PC-9 (cell line): ENCODE data around the gene GJB1. TPM values are rescaled to one million over a fixed set of nuclear protein-coding genes. Genes with fewer than 3 reads are reported as not detected.

Experiments used
- BruUV-seq: library from RNA; stranded (reverse); fragments of 400-500 nt; replicated peaks from 2 replicates; lab custom pipeline; 2021; lab: Mats Ljungman, UMichigan
- CTCF ChIA-PET: fragments of 300-600 bp; sonication (Branson Sonifier 250); formaldehyde crosslinking; loops from one replicate; lab custom pipeline; 2022; ENCODE audit warnings: antibody characterized with exemption; lab: Charles Lee
- POLR2A ChIA-PET: fragments of 300-600 bp; sonication (Branson Sonifier 250); formaldehyde crosslinking; loops from one replicate; lab custom pipeline; 2022; ENCODE audit warnings: antibody characterized with exemption; ENCODE audit not compliant: unreplicated experiment; lab: Charles Lee
- DNase-seq, 2 experiments: peaks; one replicate each; pipeline versions ENCODE4 v3.0.0 to v3.0.0-alpha.2; 2015 to 2022; ENCODE audit warnings: mixed read lengths in 1 of 2
- H2AFZ ChIP-seq: fragments of 200-600 bp; sonication (generic); 2 replicates; pipeline ENCODE4 v1.8.1; 2017; ENCODE audit warnings: antibody characterized with exemption
- H3F3A ChIP-seq: fragments of 200-600 bp; sonication (generic); 2 replicates; pipeline ENCODE4 v1.8.1; 2017; ENCODE audit warnings: antibody characterized with exemption, mild to moderate bottlenecking, low read depth; ENCODE audit not compliant: insufficient read depth
- H3K27ac ChIP-seq: fragments of 200-600 bp; sonication (generic); 2 replicates; pipeline ENCODE4 v1.6.1; 2016; ENCODE audit warnings: mixed run types
- H3K27me3 ChIP-seq: fragments of 200-600 bp; sonication (generic); 2 replicates; pipeline ENCODE4 v1.6.1; 2016; ENCODE audit warnings: low read depth, mixed run types; ENCODE audit not compliant: insufficient read depth
- H3K36me3 ChIP-seq: fragments of 200-600 bp; sonication (generic); 2 replicates; pipeline ENCODE4 v1.6.1; 2016; ENCODE audit warnings: low read depth, mixed run types
- H3K4me1 ChIP-seq: fragments of 200-600 bp; sonication (generic); replicated peaks from 2 replicates; pipeline ENCODE4 v1.6.1; 2016; ENCODE audit warnings: mixed run types; ENCODE audit not compliant: insufficient read depth
- H3K4me2 ChIP-seq: fragments of 200-600 bp; sonication (generic); 2 replicates; pipeline ENCODE4 v1.6.1; 2017; ENCODE audit warnings: mixed run types
- H3K4me3 ChIP-seq: fragments of 200-600 bp; sonication (generic); 2 replicates; pipeline ENCODE4 v1.6.1; 2016; ENCODE audit warnings: mixed run types
- H3K79me2 ChIP-seq: fragments of 200-600 bp; sonication (generic); 2 replicates; pipeline ENCODE4 v1.6.1; 2017; ENCODE audit warnings: low read depth, mixed run types
- H3K9me2 ChIP-seq: fragments of 200-600 bp; sonication (generic); 2 replicates; pipeline ENCODE4 v1.8.1; 2017; ENCODE audit warnings: mild to moderate bottlenecking; ENCODE audit not compliant: insufficient read depth
- H3K9me3 ChIP-seq: fragments of 200-600 bp; sonication (generic); 2 replicates; pipeline ENCODE4 v1.8.1; 2016; ENCODE audit warnings: low read depth; ENCODE audit not compliant: insufficient read depth
- H4K20me1 ChIP-seq: fragments of 200-600 bp; sonication (generic); 2 replicates; pipeline ENCODE4 v1.8.1; 2017; ENCODE audit not compliant: insufficient read depth
- EZH2 ChIP-seq: fragments of 200-600 bp; sonication (generic); IDR thresholded peaks from 2 replicates; pipeline ENCODE4 v1.8.0; 2017; ENCODE audit warnings: antibody characterized with exemption, low read depth
- intact Hi-C: fragments of 100-400 bp; cut with micrococcal nuclease; formaldehyde crosslinking; loops from one replicate; pipeline ENCODE4 v1.10.0; 2022; ENCODE audit not compliant: unreplicated experiment
- total RNA-seq: library from RNA; stranded (reverse); gene quantifications from 2 replicates; pipeline ENCODE4 v1.2.3, GENCODE V29; 2021
- TF ChIP-seq, protein P1 (sequence below): fragments of 200-600 bp; sonication (generic); conservative IDR thresholded peaks from 2 replicates; pipeline ENCODE4 v1.6.1; 2017; ENCODE audit warnings: mixed run types, antibody characterized with exemption, mild to moderate bottlenecking, moderate library complexity

The GJB1 gene
- total RNA-seq, 1 experiment from 2014 or later, result not detected

DNA sequence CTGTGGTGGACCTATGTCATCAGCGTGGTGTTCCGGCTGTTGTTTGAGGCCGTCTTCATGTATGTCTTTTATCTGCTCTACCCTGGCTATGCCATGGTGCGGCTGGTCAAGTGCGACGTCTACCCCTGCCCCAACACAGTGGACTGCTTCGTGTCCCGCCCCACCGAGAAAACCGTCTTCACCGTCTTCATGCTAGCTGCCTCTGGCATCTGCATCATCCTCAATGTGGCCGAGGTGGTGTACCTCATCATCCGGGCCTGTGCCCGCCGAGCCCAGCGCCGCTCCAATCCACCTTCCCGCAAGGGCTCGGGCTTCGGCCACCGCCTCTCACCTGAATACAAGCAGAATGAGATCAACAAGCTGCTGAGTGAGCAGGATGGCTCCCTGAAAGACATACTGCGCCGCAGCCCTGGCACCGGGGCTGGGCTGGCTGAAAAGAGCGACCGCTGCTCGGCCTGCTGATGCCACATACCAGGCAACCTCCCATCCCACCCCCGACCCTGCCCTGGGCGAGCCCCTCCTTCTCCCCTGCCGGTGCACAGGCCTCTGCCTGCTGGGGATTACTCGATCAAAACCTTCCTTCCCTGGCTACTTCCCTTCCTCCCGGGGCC lies 1.2 kb downstream of the GJB1 start:
- Histone ChIP-seq H3K9me2 (no peaks in the 10 kb centered on the region), H4K20me1 (no peaks in the 10 kb centered on the region), H3K36me3 (no peaks in the 10 kb centered on the region), H3K79me2 (no peaks in the 10 kb centered on the region), H3K4me2 (no peak overlapping the region), H3K9me3 (no peaks in the 10 kb centered on the region), H3K27ac (no peak overlapping the region), H3K4me1 (no peaks in the 10 kb centered on the region), H3K4me3 (no peak overlapping the region), H3F3A (no peaks in the 10 kb centered on the region), H3K27me3 (no peaks in the 10 kb centered on the region), H2AFZ (no peak overlapping the region)
- no peak for DNase-seq
- TF ChIP-seq, protein P1, sequence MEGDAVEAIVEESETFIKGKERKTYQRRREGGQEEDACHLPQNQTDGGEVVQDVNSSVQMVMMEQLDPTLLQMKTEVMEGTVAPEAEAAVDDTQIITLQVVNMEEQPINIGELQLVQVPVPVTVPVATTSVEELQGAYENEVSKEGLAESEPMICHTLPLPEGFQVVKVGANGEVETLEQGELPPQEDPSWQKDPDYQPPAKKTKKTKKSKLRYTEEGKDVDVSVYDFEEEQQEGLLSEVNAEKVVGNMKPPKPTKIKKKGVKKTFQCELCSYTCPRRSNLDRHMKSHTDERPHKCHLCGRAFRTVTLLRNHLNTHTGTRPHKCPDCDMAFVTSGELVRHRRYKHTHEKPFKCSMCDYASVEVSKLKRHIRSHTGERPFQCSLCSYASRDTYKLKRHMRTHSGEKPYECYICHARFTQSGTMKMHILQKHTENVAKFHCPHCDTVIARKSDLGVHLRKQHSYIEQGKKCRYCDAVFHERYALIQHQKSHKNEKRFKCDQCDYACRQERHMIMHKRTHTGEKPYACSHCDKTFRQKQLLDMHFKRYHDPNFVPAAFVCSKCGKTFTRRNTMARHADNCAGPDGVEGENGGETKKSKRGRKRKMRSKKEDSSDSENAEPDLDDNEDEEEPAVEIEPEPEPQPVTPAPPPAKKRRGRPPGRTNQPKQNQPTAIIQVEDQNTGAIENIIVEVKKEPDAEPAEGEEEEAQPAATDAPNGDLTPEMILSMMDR, result no peak
- TF ChIP-seq EZH2, result no peak
- no TSS peak for BruUV-seq
- CTCF ChIA-PET, result no interaction called here
- intact Hi-C loops, result no loop called here
- POLR2A ChIA-PET, result no interaction called here

DNA sequence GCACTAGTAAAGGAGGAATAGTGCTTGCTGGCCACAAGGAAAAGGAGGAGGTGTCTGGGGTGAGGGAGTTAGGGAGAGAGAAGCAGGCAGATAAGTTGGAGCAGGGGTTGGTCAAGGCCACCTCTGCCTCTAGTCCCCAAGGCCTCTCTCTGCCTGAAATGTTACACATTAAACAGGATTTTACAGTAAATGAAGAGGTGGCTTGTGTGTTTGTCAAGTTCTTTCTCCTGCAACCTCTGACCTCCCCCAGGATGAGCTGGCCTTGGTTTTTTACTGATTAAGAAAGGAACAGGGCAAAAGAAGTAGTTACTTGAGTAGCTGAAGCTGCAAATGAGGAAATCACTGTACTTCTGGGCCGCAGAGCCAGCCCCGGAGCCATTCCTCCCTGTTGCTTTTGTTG lies 2.0 kb downstream of the GJB1 start:
- Histone ChIP-seq H3K4me3 (no peak overlapping the region), H2AFZ (no peak overlapping the region), H3K36me3 (no peaks in the 10 kb centered on the region), H3K9me3 (no peaks in the 10 kb centered on the region), H3K79me2 (no peaks in the 10 kb centered on the region), H4K20me1 (no peaks in the 10 kb centered on the region), H3F3A (no peaks in the 10 kb centered on the region), H3K9me2 (no peaks in the 10 kb centered on the region), H3K27me3 (no peaks in the 10 kb centered on the region), H3K4me2 (no peak overlapping the region), H3K27ac (no peak overlapping the region), H3K4me1 (no peaks in the 10 kb centered on the region)
- ChIA-PET POLR2A (no interaction called here), CTCF (no interaction called here)
- DNase-seq, result no peak
- intact Hi-C loops, result no loop called here
- no TSS peak for BruUV-seq
- TF ChIP-seq, protein P1, result no peak
- no peak for TF ChIP-seq EZH2

DNA sequence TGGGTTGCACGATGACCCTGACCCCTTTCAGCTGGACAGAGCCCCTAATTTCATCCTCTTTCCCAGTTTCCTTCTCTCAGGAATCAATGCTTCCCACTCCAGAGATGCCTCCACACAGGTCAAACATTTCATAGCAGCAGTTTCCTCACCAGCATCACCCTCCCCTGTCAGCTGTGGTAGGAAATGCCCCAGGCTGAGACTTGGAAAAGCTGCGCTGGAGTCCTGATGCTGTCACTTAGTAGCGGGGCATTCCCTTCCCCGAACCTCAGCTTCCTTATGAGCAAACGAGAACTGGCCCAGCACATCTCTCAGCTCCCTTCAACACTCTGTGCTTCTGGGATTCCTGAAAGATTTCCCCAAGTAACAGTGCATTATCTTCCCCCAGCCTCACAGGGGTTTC lies 2.7 kb downstream of the GJB1 start:
- no TSS peak for BruUV-seq
- ChIA-PET POLR2A (no interaction called here), CTCF (interaction anchor here (0.7 kb wide), 1 partner anchor 35 kb away, joined by 4 read pairs; no protein-coding TSS in a partner anchor)
- Histone ChIP-seq H3K9me2 (no peaks in the 10 kb centered on the region), H3K27ac (no peak overlapping the region), H3K4me2 (no peak overlapping the region), H3K9me3 (no peaks in the 10 kb centered on the region), H2AFZ (no peak overlapping the region), H3K79me2 (no peaks in the 10 kb centered on the region), H3K36me3 (no peaks in the 10 kb centered on the region), H3K4me1 (no peaks in the 10 kb centered on the region), H3F3A (no peaks in the 10 kb centered on the region), H3K27me3 (no peaks in the 10 kb centered on the region), H4K20me1 (no peaks in the 10 kb centered on the region), H3K4me3 (no peak overlapping the region)
- TF ChIP-seq, protein P1, result no peak
- TF ChIP-seq EZH2, result no peak
- no peak for DNase-seq
- intact Hi-C loops, result no loop called here
